KMS-11 (cell line): ENCODE data around the gene PRCC.

Experiments used
- H2AFZ ChIP-seq: fragments of 200-600 bp; sonication (generic); 2 replicates; pipeline ENCODE4 v1.6.1; 2016; ENCODE audit warnings: antibody characterized with exemption, mixed run types, low read depth
- H3K27ac ChIP-seq: fragments of 200-600 bp; sonication (generic); 2 replicates; pipeline ENCODE4 v1.6.1; 2016; ENCODE audit warnings: mild to moderate bottlenecking, mixed run types
- H3K27me3 ChIP-seq: fragments of 200-600 bp; sonication (generic); 2 replicates; pipeline ENCODE4 v1.6.1; 2017; ENCODE audit warnings: mild to moderate bottlenecking, low read depth, mixed run types, moderate library complexity; ENCODE audit not compliant: insufficient read depth
- H3K36me3 ChIP-seq: fragments of 200-600 bp; sonication (generic); 2 replicates; pipeline ENCODE4 v1.6.1; 2017; ENCODE audit warnings: mild to moderate bottlenecking, mixed run types; ENCODE audit not compliant: insufficient read depth
- H3K4me1 ChIP-seq: fragments of 200-600 bp; sonication (generic); 2 replicates; pipeline ENCODE4 v1.6.1; 2016; ENCODE audit warnings: mild to moderate bottlenecking, low read depth, mixed run types; ENCODE audit not compliant: poor library complexity, severe bottlenecking
- H3K4me2 ChIP-seq: fragments of 200-600 bp; sonication (generic); 2 replicates; pipeline ENCODE4 v1.7.0; 2016; ENCODE audit warnings: mild to moderate bottlenecking, mixed run types
- H3K4me3 ChIP-seq: fragments of 200-600 bp; sonication (generic); IDR thresholded peaks from 2 replicates; pipeline ENCODE4 v1.6.1; 2017; ENCODE audit warnings: low read depth, low read length, mixed read lengths; ENCODE audit not compliant: insufficient read depth
- H3K79me2 ChIP-seq: fragments of 200-600 bp; sonication (generic); 2 replicates; pipeline ENCODE4 v1.6.1; 2016; ENCODE audit warnings: low read depth, mixed run types; ENCODE audit not compliant: insufficient read depth
- H3K9ac ChIP-seq: fragments of 200-600 bp; sonication (generic); 2 replicates; pipeline ENCODE4 v1.6.1; 2016; ENCODE audit warnings: mild to moderate bottlenecking, mixed run types
- H4K20me1 ChIP-seq: fragments of 200-600 bp; sonication (generic); 2 replicates; pipeline ENCODE4 v1.6.1; 2016; ENCODE audit warnings: mild to moderate bottlenecking, mixed run types; ENCODE audit not compliant: insufficient read depth
- TF ChIP-seq, protein P1 (sequence below): fragments of 200-600 bp; sonication (generic); conservative IDR thresholded peaks from 2 replicates; pipeline ENCODE4 v1.6.1; 2017; ENCODE audit warnings: low read depth, mild to moderate bottlenecking, antibody characterized with exemption, low read length, moderate library complexity, mixed read lengths

Gene PRCC

DNA sequence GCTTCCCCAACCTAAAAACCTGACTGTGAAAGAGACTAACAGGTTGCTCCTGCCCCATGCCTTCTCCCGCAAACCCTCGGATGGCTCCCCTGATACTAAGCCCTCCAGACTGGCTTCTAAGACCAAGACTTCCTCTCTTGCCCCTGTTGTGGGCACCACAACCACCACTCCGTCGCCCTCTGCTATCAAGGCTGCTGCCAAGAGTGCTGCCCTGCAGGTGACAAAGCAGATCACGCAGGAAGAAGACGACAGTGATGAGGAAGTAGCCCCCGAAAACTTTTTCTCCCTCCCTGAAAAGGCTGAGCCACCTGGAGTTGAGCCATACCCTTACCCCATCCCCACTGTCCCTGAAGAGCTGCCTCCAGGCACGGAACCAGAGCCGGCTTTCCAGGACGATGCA, 19.3 kb downstream of the PRCC start:
- TF ChIP-seq, protein P1, sequence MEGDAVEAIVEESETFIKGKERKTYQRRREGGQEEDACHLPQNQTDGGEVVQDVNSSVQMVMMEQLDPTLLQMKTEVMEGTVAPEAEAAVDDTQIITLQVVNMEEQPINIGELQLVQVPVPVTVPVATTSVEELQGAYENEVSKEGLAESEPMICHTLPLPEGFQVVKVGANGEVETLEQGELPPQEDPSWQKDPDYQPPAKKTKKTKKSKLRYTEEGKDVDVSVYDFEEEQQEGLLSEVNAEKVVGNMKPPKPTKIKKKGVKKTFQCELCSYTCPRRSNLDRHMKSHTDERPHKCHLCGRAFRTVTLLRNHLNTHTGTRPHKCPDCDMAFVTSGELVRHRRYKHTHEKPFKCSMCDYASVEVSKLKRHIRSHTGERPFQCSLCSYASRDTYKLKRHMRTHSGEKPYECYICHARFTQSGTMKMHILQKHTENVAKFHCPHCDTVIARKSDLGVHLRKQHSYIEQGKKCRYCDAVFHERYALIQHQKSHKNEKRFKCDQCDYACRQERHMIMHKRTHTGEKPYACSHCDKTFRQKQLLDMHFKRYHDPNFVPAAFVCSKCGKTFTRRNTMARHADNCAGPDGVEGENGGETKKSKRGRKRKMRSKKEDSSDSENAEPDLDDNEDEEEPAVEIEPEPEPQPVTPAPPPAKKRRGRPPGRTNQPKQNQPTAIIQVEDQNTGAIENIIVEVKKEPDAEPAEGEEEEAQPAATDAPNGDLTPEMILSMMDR = no peak
- Histone ChIP-seq H4K20me1 (0 out of 2 replicates have a peak, but pooled peaks cover 15% of the 10 kb centered on the region), H3K4me1 (no peaks in the 10 kb centered on the region), H3K9ac (no peak overlapping the region), H3K27ac (no peak overlapping the region), H3K79me2 (peaks cover 40% of the 10 kb centered on the region; the same call in 1 of the 2 replicates), H3K27me3 (no peaks in the 10 kb centered on the region), H3K36me3 (peaks cover 20% of the 10 kb centered on the region; the same call in 1 of the 2 replicates), H3K4me2 (no peak overlapping the region), H3K4me3 (no peak overlapping the region), H2AFZ (no peak overlapping the region)

DNA sequence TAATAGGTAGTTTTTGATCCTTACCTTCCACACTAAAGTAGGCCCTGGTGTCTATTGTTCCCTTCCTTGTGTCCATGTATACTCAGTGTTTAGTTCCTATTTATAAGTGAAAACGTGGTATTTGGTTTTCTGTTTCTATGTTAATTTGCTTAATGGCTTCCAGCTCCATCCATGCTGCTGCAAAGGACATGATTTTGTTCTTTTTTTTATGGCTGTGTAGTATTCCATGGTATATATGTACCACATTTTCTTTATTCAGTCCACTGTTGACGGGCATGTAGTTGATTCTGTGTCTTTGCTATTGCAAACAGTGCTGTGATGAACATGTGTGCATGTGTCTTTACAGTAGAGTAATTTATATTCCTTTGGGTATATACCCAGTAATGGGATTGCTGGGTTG, 20.8 kb downstream of the PRCC start:
- Histone ChIP-seq H3K4me3 (no peak overlapping the region), H3K9ac (no peak overlapping the region), H3K4me2 (no peak overlapping the region), H3K27ac (no peak overlapping the region), H2AFZ (no peak overlapping the region), H3K36me3 (peaks cover 14% of the 10 kb centered on the region; the same call in 1 of the 2 replicates), H4K20me1 (0 out of 2 replicates have a peak, but pooled peaks cover 14% of the 10 kb centered on the region), H3K79me2 (peaks cover 26% of the 10 kb centered on the region; the same call in 1 of the 2 replicates), H3K4me1 (no peaks in the 10 kb centered on the region), H3K27me3 (no peaks in the 10 kb centered on the region)
- TF ChIP-seq, protein P1 = no peak

DNA sequence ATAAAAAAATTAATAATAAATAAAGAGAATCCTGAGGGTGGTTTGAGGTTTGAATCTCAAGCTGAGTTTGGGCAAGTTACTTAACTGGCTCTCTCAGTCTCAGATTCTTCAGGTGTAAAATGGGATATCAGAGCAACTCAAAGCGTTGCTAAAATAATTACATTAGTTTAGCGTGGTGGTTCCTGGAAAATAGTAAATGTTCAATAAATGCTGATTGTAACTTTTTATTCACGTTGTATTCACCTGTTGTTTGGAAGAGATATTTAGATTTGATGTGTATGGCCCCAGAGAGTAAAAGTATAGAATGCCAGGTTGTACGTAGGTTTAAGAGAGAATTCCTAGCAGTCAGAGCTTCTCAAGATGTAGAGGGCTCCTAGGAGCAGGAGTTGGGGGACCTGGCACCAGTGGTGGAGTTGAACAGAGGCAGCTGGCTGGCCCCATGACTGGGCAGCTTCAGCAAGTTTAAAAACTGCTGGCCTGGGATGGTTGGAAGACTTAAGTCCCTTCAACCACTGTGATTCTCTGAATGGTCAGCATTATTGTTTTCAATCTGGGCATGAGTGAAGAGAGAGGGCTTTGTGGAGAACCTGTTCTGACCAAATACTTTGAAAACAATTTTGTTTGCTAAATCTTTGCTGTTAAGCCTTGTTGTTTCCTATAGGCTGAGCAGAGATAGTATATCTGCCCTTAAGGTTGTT, 22.4 kb downstream of the PRCC start:
- TF ChIP-seq, protein P1 = no peak
- 0 out of 2 replicates have a peak, but pooled peaks cover 14% of the 10 kb centered on the region for H4K20me1 ChIP-seq
- peaks cover 19% of the 10 kb centered on the region; the same call in 1 of the 2 replicates for H3K79me2 ChIP-seq
- no peak overlapping the region for H2AFZ ChIP-seq
- H3K4me1 ChIP-seq = peaks cover 13% of the 10 kb centered on the region
- H3K27me3 ChIP-seq = no peaks in the 10 kb centered on the region
- no peak overlapping the region for H3K4me3 ChIP-seq
- H3K9ac ChIP-seq = no peak overlapping the region
- no peak overlapping the region for H3K4me2 ChIP-seq
- peaks cover 17% of the 10 kb centered on the region; the same call in 1 of the 2 replicates for H3K36me3 ChIP-seq
- no peak overlapping the region for H3K27ac ChIP-seq

DNA sequence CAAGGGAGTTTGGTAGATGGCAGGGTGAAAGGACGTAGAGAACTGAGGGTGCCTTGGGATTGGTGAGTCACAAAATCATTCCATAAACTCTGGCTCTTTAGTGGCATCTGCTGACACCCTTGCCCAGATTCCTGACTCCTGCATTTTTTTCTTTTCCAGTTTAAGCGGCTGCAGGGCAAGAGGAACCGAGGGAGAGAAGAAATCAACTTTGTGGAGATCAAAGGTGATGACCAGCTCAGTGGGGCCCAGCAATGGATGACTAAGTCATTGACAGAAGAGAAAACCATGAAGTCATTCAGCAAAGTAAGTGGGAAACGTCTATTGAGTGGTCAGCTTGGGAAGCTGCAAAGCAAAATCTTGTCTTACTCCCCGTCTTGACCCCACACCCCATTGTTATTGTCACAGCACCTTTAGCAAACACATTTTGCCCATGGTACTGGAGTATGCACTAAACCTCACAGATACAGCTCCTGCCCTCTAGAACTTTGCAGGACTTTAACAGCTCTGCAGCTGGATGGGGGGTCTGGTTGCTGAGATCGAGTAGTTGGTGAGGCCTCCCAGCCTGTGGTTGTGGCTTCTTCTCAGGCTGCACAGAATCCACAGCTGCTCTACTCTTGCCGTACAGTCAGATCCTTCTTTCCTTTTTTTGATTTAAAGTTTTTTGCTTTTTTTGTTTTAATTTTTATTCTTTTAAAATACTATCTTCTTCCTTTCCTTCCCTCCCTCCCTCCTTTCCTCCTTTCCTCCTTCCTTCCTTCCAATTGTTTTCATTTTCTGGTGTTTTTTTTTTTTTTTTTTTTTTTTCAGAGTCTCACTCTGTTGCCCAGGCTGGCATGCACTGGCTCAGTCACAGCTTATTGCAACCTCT, 27.4 kb downstream of the PRCC start:
- Histone ChIP-seq H3K4me3 (no peak overlapping the region), H2AFZ (no peak overlapping the region), H3K79me2 (peaks cover 5% of the 10 kb centered on the region; the same call in 1 of the 2 replicates), H3K36me3 (peaks cover 21% of the 10 kb centered on the region; the same call in 1 of the 2 replicates), H3K27me3 (no peaks in the 10 kb centered on the region), H3K9ac (no peak overlapping the region), H3K27ac (no peak overlapping the region), H3K4me1 (peaks cover 15% of the 10 kb centered on the region), H4K20me1 (0 out of 2 replicates have a peak, but pooled peaks cover 11% of the 10 kb centered on the region), H3K4me2 (no peak overlapping the region)
- TF ChIP-seq, protein P1 = no peak; the same call in 1 of the 2 replicates
